Measurements from ENCODE around the gene LRRC10B.

LRRC10B gene

GRCh38 chr11:61472868-61473267 is 35.7 kb upstream of the LRRC10B start:
- DNase-seq (ENCODE audit: extremely low spot score), result no peak
- ChIA-PET POLR2A (interaction anchor here (0.5 kb wide), 1 partner anchor 1803 kb away, joined by 9 read pairs; no protein-coding TSS in a partner anchor), CTCF (interaction anchor here (1.1 to 11.8 kb wide), 4 partner anchors 15 to 166 kb away, joined by 3 to 168 read pairs (median 8); no protein-coding TSS in a partner anchor)
- TF ChIP-seq CTCF (IDR thresholded peaks at IDR 0.05; ENCODE audit: control extremely low read depth, extremely low read depth, low read depth, missing control alignments), result no peak

GRCh38 chr11:61473370-61474012 is 35.1 kb upstream of the LRRC10B start:
- no peak for TF ChIP-seq CTCF (IDR thresholded peaks at IDR 0.05; ENCODE audit: control extremely low read depth, extremely low read depth, low read depth, missing control alignments)
- POLR2A ChIA-PET, result no interaction called here
- DNase-seq (ENCODE audit: extremely low spot score), result no peak
- CTCF ChIA-PET, result interaction anchor here (1.1 to 11.8 kb wide), 4 partner anchors 16 to 42 kb away, joined by 3 to 168 read pairs (median 7); no protein-coding TSS in a partner anchor

GRCh38 chr11:61474013-61474643 is 34.4 kb upstream of the LRRC10B start:
- no peak for DNase-seq (ENCODE audit: extremely low spot score)
- ChIA-PET POLR2A (no interaction called here), CTCF (interaction anchor here (0.8 to 11.8 kb wide), 5 partner anchors 10 to 58 kb away, joined by 3 to 168 read pairs (median 4); no protein-coding TSS in a partner anchor)
- no peak for TF ChIP-seq CTCF (IDR thresholded peaks at IDR 0.05; ENCODE audit: control extremely low read depth, extremely low read depth, low read depth, missing control alignments)

- no peak for DNase-seq (ENCODE audit: extremely low spot score)
- ChIA-PET CTCF (interaction anchor here (0.9 to 11.8 kb wide), 9 partner anchors 12 to 163 kb away, joined by 3 to 168 read pairs (median 4); no protein-coding TSS in a partner anchor), POLR2A (no interaction called here)
- no peak for TF ChIP-seq CTCF (IDR thresholded peaks at IDR 0.05; ENCODE audit: control extremely low read depth, extremely low read depth, low read depth, missing control alignments)
Measured at GRCh38 chr11:61475433-61475832, 33.1 kb upstream of the LRRC10B start.

- no peak for TF ChIP-seq CTCF (IDR thresholded peaks at IDR 0.05; ENCODE audit: control extremely low read depth, extremely low read depth, low read depth, missing control alignments)
- POLR2A ChIA-PET, result no interaction called here
- CTCF ChIA-PET, result interaction anchor here (1.0 to 11.8 kb wide), 17 partner anchors 9 to 257 kb away, joined by 3 to 168 read pairs (median 7); no protein-coding TSS in a partner anchor
- no peak for DNase-seq (ENCODE audit: extremely low spot score)
Measured at GRCh38 chr11:61476371-61476770, 32.2 kb upstream of the LRRC10B start.

- DNase-seq (ENCODE audit: extremely low spot score), result no peak
- CTCF ChIA-PET, result interaction anchor here (0.7 to 11.8 kb wide), 17 partner anchors 9 to 256 kb away, joined by 3 to 168 read pairs (median 5); no protein-coding TSS in a partner anchor
- POLR2A ChIA-PET, result no interaction called here
- TF ChIP-seq CTCF (IDR thresholded peaks at IDR 0.05; ENCODE audit: control extremely low read depth, extremely low read depth, low read depth, missing control alignments), result no peak
Measured at GRCh38 chr11:61477126-61477525, 31.4 kb upstream of the LRRC10B start.
